ENCODE results near the gene TOMM34.

- TF ChIP-seq RAD21 (conservative IDR thresholded peaks at IDR 0.05): no peak
- TF ChIP-seq, protein P1, sequence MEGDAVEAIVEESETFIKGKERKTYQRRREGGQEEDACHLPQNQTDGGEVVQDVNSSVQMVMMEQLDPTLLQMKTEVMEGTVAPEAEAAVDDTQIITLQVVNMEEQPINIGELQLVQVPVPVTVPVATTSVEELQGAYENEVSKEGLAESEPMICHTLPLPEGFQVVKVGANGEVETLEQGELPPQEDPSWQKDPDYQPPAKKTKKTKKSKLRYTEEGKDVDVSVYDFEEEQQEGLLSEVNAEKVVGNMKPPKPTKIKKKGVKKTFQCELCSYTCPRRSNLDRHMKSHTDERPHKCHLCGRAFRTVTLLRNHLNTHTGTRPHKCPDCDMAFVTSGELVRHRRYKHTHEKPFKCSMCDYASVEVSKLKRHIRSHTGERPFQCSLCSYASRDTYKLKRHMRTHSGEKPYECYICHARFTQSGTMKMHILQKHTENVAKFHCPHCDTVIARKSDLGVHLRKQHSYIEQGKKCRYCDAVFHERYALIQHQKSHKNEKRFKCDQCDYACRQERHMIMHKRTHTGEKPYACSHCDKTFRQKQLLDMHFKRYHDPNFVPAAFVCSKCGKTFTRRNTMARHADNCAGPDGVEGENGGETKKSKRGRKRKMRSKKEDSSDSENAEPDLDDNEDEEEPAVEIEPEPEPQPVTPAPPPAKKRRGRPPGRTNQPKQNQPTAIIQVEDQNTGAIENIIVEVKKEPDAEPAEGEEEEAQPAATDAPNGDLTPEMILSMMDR (IDR thresholded peaks at IDR 0.05; ENCODE audit: poor library complexity, severe bottlenecking): no peak
Observed at GRCh38 chr20:44948513-44948912, 11.7 kb downstream of the TOMM34 start.
